ENCODE results near the gene ELL.

- no peak for TF ChIP-seq POLR2A (IDR thresholded peaks at IDR 0.05)
- no peak for TF ChIP-seq CTCF (IDR thresholded peaks at IDR 0.05)
These were observed 75.6 kb downstream of the ELL start for GRCh38 chr19:18446145-18446810.
